ENCODE results near the gene TMEM40. TPM values are rescaled to one million over a fixed set of nuclear protein-coding genes. Genes with fewer than 3 reads are reported as not detected.

TMEM40 gene
- total RNA-seq, 4 donors from 2014 or later = 47.7 to 82.2 (median 63.8) TPM

DNA sequence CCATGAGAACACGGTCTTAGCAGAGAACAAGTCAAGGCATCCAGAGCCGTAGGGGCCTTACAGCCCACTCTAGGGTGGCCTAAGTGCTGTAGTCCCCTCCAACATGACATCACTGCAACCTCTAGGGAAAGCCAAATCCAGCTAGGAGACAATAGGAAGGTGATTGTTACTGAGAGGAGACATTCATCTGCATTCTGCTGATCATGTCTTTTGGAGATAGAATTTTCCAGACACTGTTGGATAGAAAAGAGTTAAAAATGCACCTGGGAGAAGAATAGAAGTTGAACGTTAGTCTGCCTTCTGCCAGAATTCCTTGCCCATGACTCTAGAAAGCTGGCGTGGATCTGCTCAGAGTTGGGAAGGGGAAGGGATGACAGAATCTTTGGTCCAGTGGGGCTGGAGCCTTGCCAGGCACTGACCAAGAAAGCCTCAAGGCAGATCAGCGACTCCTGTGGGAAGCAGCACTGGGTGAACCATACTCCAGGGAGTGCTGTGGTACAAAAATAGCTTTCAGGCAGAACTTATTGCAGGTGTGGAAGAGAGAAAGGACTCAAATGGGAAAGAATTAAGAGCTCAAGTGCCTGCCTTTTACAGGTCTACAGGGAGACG lies 50.4 kb downstream of the TMEM40 start:
- H3K9me3 ChIP-seq = no peaks in the 10 kb centered on the region
- no peak for DNase-seq (ENCODE audit: low spot score in 2 of 2)
- 56% methylated on average over 6 of the region's 6 CpGs for WGBS
- H3K4me1 ChIP-seq = peaks cover 4% of the 10 kb centered on the region
- H3K27ac ChIP-seq = no peak overlapping the region
- TF ChIP-seq POLR2AphosphoS5 (IDR thresholded peaks at IDR 0.05) (no peak), EP300 (IDR thresholded peaks at IDR 0.05) (no peak), POLR2A (IDR thresholded peaks at IDR 0.05) (no peak)
- TF ChIP-seq, protein P1, sequence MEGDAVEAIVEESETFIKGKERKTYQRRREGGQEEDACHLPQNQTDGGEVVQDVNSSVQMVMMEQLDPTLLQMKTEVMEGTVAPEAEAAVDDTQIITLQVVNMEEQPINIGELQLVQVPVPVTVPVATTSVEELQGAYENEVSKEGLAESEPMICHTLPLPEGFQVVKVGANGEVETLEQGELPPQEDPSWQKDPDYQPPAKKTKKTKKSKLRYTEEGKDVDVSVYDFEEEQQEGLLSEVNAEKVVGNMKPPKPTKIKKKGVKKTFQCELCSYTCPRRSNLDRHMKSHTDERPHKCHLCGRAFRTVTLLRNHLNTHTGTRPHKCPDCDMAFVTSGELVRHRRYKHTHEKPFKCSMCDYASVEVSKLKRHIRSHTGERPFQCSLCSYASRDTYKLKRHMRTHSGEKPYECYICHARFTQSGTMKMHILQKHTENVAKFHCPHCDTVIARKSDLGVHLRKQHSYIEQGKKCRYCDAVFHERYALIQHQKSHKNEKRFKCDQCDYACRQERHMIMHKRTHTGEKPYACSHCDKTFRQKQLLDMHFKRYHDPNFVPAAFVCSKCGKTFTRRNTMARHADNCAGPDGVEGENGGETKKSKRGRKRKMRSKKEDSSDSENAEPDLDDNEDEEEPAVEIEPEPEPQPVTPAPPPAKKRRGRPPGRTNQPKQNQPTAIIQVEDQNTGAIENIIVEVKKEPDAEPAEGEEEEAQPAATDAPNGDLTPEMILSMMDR (IDR thresholded peaks at IDR 0.05) = no peak
- no peaks in the 10 kb centered on the region for H3K36me3 ChIP-seq
- H3K4me3 ChIP-seq = no peak overlapping the region
- no peaks in the 10 kb centered on the region for H3K27me3 ChIP-seq

DNA sequence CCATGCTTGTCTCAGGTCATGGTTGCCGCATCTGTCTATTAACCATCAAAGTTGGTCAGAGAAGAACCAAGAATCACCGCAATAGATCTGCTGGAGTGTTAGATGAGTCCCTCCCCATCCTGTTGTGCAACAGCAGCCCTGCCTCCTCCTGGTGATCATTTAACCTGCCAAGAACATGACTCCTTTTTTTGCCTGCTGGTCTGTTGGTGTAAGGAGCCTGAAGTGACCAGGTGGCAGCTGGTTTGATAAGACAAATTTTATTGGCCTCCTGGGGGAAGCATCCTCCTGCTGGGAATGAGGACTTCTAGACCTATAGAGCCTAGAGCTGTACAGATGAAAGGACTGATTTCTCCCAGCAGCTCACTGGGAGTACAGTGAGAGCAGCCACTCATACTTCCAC lies 51.6 kb downstream of the TMEM40 start:
- TF ChIP-seq, protein P1 (IDR thresholded peaks at IDR 0.05) = no peak
- TF ChIP-seq EP300 (IDR thresholded peaks at IDR 0.05) = no peak
- no peak for TF ChIP-seq POLR2A (IDR thresholded peaks at IDR 0.05)
- no peak for TF ChIP-seq POLR2AphosphoS5 (IDR thresholded peaks at IDR 0.05)
- H3K4me1 ChIP-seq = peaks cover 4% of the 10 kb centered on the region
- H3K9me3 ChIP-seq = no peaks in the 10 kb centered on the region
- no peaks in the 10 kb centered on the region for H3K27me3 ChIP-seq
- no peaks in the 10 kb centered on the region for H3K36me3 ChIP-seq
- no peak overlapping the region for H3K4me3 ChIP-seq
- DNase-seq (ENCODE audit: low spot score in 2 of 2) = no peak
- no CpG with 5 or more reads among the region's 2 CpGs for WGBS
- no peak overlapping the region for H3K27ac ChIP-seq

DNA sequence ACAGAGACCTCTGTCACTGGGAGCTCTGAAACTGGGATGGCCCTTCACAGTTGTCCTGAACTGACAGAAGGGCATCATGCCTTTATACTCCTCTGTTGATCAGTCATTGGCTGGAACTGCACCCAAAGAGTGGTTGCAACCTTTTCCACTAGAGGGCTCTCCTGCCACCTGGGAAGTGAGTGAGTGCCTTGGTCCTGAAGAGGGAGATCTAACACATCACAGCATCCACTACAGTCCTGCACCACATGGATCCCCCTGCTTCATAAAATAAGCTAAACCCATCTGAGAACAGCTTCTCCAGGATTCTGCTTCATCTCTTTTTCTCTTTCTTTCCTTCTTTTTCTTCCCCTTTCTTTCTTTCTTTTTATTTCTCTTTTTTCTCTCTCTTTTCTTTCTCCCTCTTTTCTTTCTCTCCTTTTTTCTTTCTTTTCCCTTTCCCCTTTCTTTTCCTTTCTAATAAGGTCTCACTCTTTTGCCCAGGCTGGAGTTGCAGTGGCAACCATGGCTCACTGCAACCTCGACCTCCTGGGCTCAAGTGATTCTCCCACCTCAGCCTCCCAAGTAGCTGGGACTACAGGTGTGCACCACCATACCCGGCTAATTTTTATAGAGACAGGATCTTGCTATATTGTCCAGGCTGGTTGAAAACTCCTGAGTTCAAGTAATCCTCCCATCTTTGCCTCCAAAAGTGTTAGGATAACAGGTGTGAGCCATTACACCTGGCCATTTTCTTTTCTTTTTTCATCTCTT lies 52.4 kb downstream of the TMEM40 start:
- Histone ChIP-seq H3K4me1 (peaks cover 4% of the 10 kb centered on the region), H3K9me3 (no peaks in the 10 kb centered on the region), H3K27ac (no peak overlapping the region), H3K27me3 (no peaks in the 10 kb centered on the region), H3K4me3 (no peak overlapping the region), H3K36me3 (no peaks in the 10 kb centered on the region)
- DNase-seq (ENCODE audit: low spot score in 2 of 2) = no peak
- TF ChIP-seq, protein P1 (IDR thresholded peaks at IDR 0.05) = peak; percentile 2 to 70
- no peak for TF ChIP-seq POLR2AphosphoS5 (IDR thresholded peaks at IDR 0.05)
- WGBS = 92% methylated on average over 2 of the region's 2 CpGs

DNA sequence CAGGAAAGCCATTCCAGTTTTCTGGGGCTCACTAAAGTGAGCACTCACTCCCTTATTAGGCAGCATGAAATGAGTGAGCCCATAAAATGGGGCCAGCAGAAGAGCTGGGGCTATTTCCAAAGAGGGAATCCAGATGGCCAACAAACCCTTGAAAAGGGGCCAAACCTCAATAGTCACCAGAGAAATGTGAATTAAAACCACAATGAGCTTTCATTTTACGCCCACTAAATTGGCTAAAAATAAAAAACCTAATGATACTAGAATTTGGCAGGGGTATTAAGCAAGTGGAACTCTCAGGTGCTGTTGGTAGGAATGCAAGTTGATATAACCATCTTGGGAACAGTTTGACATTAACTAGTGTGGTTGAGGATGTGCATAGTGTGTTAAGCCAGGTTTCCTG lies 53.1 kb downstream of the TMEM40 start:
- Histone ChIP-seq H3K36me3 (no peaks in the 10 kb centered on the region), H3K27ac (no peak overlapping the region), H3K4me3 (no peak overlapping the region), H3K27me3 (no peaks in the 10 kb centered on the region), H3K9me3 (no peaks in the 10 kb centered on the region), H3K4me1 (peaks cover 4% of the 10 kb centered on the region)
- 56% methylated on average over 1 of the region's 1 CpG for WGBS
- TF ChIP-seq POLR2AphosphoS5 (IDR thresholded peaks at IDR 0.05) (no peak), POLR2A (IDR thresholded peaks at IDR 0.05) (no peak), EP300 (IDR thresholded peaks at IDR 0.05) (no peak)
- TF ChIP-seq, protein P1 (IDR thresholded peaks at IDR 0.05) = no peak
- no peak for DNase-seq (ENCODE audit: low spot score in 2 of 2)

DNA sequence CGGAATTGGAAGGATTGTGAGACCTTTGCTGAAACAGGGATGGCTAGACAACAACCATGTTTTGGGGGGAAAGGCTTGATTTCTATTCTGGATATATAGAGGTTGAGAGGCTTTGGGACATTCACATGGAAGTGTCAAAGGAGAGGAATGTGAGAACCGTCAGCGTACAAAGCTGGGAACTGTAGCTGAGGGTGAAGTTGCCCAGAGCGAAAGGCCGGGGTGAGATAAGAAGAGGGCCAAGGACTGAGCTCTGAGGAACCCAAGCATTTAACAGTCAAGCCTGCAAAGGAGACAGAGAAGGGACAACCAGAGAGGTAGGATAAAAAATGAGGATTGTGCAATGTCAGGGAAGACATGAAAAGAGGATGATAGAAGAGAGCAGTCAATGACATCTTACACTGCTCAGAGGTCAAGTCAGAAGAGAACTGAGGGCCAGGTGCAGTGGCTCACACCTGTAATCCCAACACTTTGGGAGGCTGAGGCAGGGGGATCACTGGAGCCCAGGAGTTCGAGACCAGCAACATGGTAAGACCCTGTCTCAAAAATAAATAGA lies 53.6 kb downstream of the TMEM40 start:
- TF ChIP-seq POLR2A (IDR thresholded peaks at IDR 0.05) (no peak), POLR2AphosphoS5 (IDR thresholded peaks at IDR 0.05) (no peak), EP300 (IDR thresholded peaks at IDR 0.05) (no peak)
- TF ChIP-seq, protein P1 (IDR thresholded peaks at IDR 0.05) = no peak
- DNase-seq (ENCODE audit: low spot score in 2 of 2) = no peak
- 89% methylated on average over 6 of the region's 6 CpGs for WGBS
- no peaks in the 10 kb centered on the region for H3K27me3 ChIP-seq
- no peak overlapping the region for H3K4me3 ChIP-seq
- no peaks in the 10 kb centered on the region for H3K9me3 ChIP-seq
- H3K4me1 ChIP-seq = peaks cover 4% of the 10 kb centered on the region
- H3K27ac ChIP-seq = no peak overlapping the region
- H3K36me3 ChIP-seq = no peaks in the 10 kb centered on the region

Data from suprapubic skin (tissue), 4 donors.